Tibial nerve (tissue), 4 donors: Measurements from ENCODE around the gene XYLT1. TPM values are rescaled to one million over a fixed set of nuclear protein-coding genes. Genes with fewer than 3 reads are reported as not detected.

Experiments
- DNase-seq, 2 donors: peaks; one replicate each; pipeline ENCODE4 v3.0.0-alpha.2; 2019; ENCODE audit warnings: low spot score in 2 of 2
- H3K27ac ChIP-seq, 4 donors: fragments of 200-600 bp; sonication (generic) in 3 of 4; one replicate each; pipeline ENCODE4 v1.5.1; 2017 to 2019; ENCODE audit warnings: mild to moderate bottlenecking in 1 of 4
- H3K27me3 ChIP-seq, 2 donors: fragments of 200-600 bp; sonication (generic) in 1 of 2; one replicate each; pipeline versions ENCODE4 v1.5.1 to v1.6.0; 2017 to 2019
- H3K36me3 ChIP-seq, 3 donors: fragments of 200-600 bp; sonication (generic); one replicate each; pipeline ENCODE4 v1.5.1; 2018 to 2019
- H3K4me1 ChIP-seq, 4 donors: fragments of 200-600 bp; sonication (generic) in 3 of 4; one replicate each; pipeline ENCODE4 v1.5.1; 2017 to 2019
- H3K4me3 ChIP-seq, 4 donors: fragments of 200-600 bp; sonication (generic) in 3 of 4; one replicate each; pipeline ENCODE4 v1.5.1; 2017 to 2019; ENCODE audit warnings: mild to moderate bottlenecking in 1 of 4, moderate library complexity in 1 of 4
- H3K9me3 ChIP-seq, 4 donors: fragments of 200-600 bp; sonication (generic) in 3 of 4; one replicate each; pipeline ENCODE4 v1.5.1; 2017 to 2019
- EP300 ChIP-seq, 2 donors: sonication (generic); formaldehyde crosslinking; IDR thresholded peaks; one replicate each; pipeline ENCODE4 v1.6.1; 2017; ENCODE audit warnings: antibody characterized with exemption in 2 of 2, mild to moderate bottlenecking in 1 of 2
- POLR2A ChIP-seq, 2 donors: fragments of 450-650 bp; IDR thresholded peaks; one replicate each; pipeline ENCODE4 v1.6.1; 2017; ENCODE audit warnings: antibody characterized with exemption in 2 of 2, mild to moderate bottlenecking in 2 of 2, moderate library complexity in 2 of 2
- WGBS, 2 donors: methylation state at CpG; one replicate each; pipeline ENCODE4 v1.1.5; 2018; 5-methylcytosine and 5-hydroxymethylcytosine counted together
- total RNA-seq, 4 donors: library from RNA; depleted of rRNA; stranded (reverse); fragments of >200 nt; gene quantifications; one replicate each; pipeline ENCODE4 v1.1.0, GENCODE V29; 2016
- TF ChIP-seq, protein P1 (sequence below), 5 experiments: fragments of 200-600 bp in 3 of 5; fragments of 450-650 bp in 2 of 5; sonication (generic) in 3 of 5; IDR thresholded peaks; one replicate each; pipeline ENCODE4 v1.5.1; 2016 to 2019; ENCODE audit warnings: antibody characterized with exemption in 5 of 5, mild to moderate bottlenecking in 3 of 5, moderate library complexity in 2 of 5

The XYLT1 gene
- total RNA-seq, 4 donors from 2014 or later = 13.8 to 23.1 (median 14.8) TPM

DNA sequence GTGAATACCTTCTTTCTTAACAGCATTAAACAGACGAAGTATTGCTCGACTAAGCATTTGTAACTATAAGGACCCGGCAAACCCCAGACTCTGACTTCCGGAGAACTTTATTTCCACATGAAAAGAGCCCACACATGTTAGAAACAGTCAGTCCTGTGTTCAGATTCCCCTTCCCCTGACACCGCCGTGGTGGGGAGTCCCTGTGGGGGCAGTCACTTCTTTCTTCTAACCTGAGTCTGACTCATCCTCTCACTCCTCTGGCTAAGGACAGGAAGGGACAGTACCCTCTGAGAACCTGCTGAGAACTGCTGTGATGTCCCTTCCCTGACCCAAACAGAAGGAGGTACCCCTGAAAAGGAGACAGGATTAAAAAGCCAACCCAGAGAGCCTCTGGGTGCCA lies 165.1 kb downstream of the XYLT1 start:
- no peak overlapping the region for H3K27ac ChIP-seq
- DNase-seq = no peak
- WGBS, 2 donors = 41 to 51% methylated on average over 6 of the region's 6 CpGs
- H3K4me1 ChIP-seq = peaks cover 0 to 42% (median 9%) of the 10 kb centered on the region in 4 donors
- no peaks in the 10 kb centered on the region for H3K9me3 ChIP-seq
- H3K4me3 ChIP-seq = no peak overlapping the region
- H3K27me3 ChIP-seq = no peaks in the 10 kb centered on the region
- H3K36me3 ChIP-seq = no peaks in the 10 kb centered on the region
- TF ChIP-seq EP300 (IDR thresholded peaks at IDR 0.05) = no peak
- no peak for TF ChIP-seq POLR2A (IDR thresholded peaks at IDR 0.05)

DNA sequence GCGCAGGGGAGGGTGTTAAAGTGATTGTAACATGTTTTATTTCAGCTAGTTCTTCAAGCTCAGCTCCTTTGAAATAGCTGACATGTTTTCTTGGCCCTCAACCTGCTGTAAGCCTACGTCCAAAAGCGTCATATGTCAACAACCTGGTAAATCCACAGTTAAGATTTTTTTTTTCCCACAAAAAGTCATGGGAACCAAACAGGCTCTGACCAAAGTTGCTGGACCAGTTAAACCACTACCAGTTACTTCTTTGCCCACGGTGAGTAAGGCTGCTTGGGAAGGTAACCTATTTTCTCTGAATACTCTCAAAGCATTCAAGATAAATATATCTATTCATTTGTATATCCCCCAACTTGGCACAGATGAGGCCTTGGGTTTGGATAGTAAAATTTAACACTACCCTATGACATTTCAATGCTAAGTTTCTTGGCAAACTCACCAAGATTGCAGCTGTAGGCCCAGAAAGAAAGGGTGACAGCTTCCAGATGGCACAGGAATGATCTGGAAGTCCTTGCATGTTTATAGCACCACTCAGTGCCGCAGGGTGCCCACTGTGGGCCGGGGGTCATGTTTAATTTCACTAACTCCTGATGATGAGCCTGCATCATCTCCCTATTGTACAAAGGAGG lies 166.2 kb downstream of the XYLT1 start:
- no peaks in the 10 kb centered on the region for H3K27me3 ChIP-seq
- H3K4me1 ChIP-seq = peaks cover 0 to 48% (median 9%) of the 10 kb centered on the region in 4 donors
- no peaks in the 10 kb centered on the region for H3K9me3 ChIP-seq
- no peak overlapping the region for H3K4me3 ChIP-seq
- TF ChIP-seq POLR2A (IDR thresholded peaks at IDR 0.05) (no peak), EP300 (IDR thresholded peaks at IDR 0.05) (no peak)
- TF ChIP-seq, protein P1, sequence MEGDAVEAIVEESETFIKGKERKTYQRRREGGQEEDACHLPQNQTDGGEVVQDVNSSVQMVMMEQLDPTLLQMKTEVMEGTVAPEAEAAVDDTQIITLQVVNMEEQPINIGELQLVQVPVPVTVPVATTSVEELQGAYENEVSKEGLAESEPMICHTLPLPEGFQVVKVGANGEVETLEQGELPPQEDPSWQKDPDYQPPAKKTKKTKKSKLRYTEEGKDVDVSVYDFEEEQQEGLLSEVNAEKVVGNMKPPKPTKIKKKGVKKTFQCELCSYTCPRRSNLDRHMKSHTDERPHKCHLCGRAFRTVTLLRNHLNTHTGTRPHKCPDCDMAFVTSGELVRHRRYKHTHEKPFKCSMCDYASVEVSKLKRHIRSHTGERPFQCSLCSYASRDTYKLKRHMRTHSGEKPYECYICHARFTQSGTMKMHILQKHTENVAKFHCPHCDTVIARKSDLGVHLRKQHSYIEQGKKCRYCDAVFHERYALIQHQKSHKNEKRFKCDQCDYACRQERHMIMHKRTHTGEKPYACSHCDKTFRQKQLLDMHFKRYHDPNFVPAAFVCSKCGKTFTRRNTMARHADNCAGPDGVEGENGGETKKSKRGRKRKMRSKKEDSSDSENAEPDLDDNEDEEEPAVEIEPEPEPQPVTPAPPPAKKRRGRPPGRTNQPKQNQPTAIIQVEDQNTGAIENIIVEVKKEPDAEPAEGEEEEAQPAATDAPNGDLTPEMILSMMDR (IDR thresholded peaks at IDR 0.05) = no peak
- no peak for DNase-seq
- H3K36me3 ChIP-seq = no peaks in the 10 kb centered on the region
- H3K27ac ChIP-seq = no peak overlapping the region
- 52 to 63% methylated on average over 6 of the region's 6 CpGs for WGBS, 2 donors

GRCh38 chr16:17304106-17304490 lies 166.7 kb downstream of the XYLT1 start:
- DNase-seq = no peak
- WGBS, 2 donors = 91 to 93% methylated on average over 2 of the region's 2 CpGs
- Histone ChIP-seq H3K27ac (no peak overlapping the region), H3K4me1 (peaks cover 0 to 53% (median 9%) of the 10 kb centered on the region in 4 donors), H3K27me3 (no peaks in the 10 kb centered on the region), H3K9me3 (no peaks in the 10 kb centered on the region), H3K4me3 (no peak overlapping the region), H3K36me3 (no peaks in the 10 kb centered on the region)
- TF ChIP-seq EP300 (IDR thresholded peaks at IDR 0.05) = no peak
- TF ChIP-seq, protein P1 (IDR thresholded peaks at IDR 0.05) = no peak
- TF ChIP-seq POLR2A (IDR thresholded peaks at IDR 0.05) = no peak

- DNase-seq = no peak
- TF ChIP-seq EP300 (IDR thresholded peaks at IDR 0.05) = no peak
- TF ChIP-seq POLR2A (IDR thresholded peaks at IDR 0.05) = no peak
- TF ChIP-seq, protein P1 (IDR thresholded peaks at IDR 0.05) = no peak
- WGBS, 2 donors = 79 to 81% methylated on average over 5 of the region's 5 CpGs
- Histone ChIP-seq H3K36me3 (no peaks in the 10 kb centered on the region), H3K4me3 (no peak overlapping the region), H3K27me3 (no peaks in the 10 kb centered on the region), H3K27ac (no peak overlapping the region), H3K4me1 (peaks cover 0 to 53% (median 9%) of the 10 kb centered on the region in 4 donors), H3K9me3 (no peaks in the 10 kb centered on the region)
Measured at GRCh38 chr16:17303101-17303500, 167.7 kb downstream of the XYLT1 start.

- no peak for DNase-seq
- Histone ChIP-seq H3K27me3 (no peaks in the 10 kb centered on the region), H3K36me3 (no peaks in the 10 kb centered on the region), H3K4me1 (peaks cover 0 to 51% (median 9%) of the 10 kb centered on the region in 4 donors), H3K27ac (no peak overlapping the region), H3K4me3 (no peak overlapping the region), H3K9me3 (no peaks in the 10 kb centered on the region)
- TF ChIP-seq EP300 (IDR thresholded peaks at IDR 0.05) (no peak), POLR2A (IDR thresholded peaks at IDR 0.05) (no peak)
- TF ChIP-seq, protein P1 (IDR thresholded peaks at IDR 0.05) = no peak
- 67% methylated on average over 3 of the region's 3 CpGs for WGBS, 2 donors
Measured at GRCh38 chr16:17302620-17303019, 168.1 kb downstream of the XYLT1 start.
